Ovary (tissue), 9 donors: ENCODE results near the gene SEBOX. TPM values are rescaled to one million over a fixed set of nuclear protein-coding genes. Genes with fewer than 3 reads are reported as not detected.
A peak's percentile ranks its signal among the peaks of the same experiment; 100 is the strongest.

ENCODE experiments used
- DNase-seq, 5 donors: peaks; one replicate each; pipeline ENCODE4 v3.0.0-alpha.2; 2019 to 2020
- H3K27ac ChIP-seq, 2 donors: fragments of 200-600 bp; one replicate each; pipeline versions ENCODE4 v1.5.1 to v1.8.0; 2019 to 2022
- H3K27me3 ChIP-seq: fragments of 200-600 bp; one replicate; pipeline ENCODE4 v1.8.0; 2022
- H3K36me3 ChIP-seq: fragments of 200-600 bp; sonication (generic); one replicate; pipeline ENCODE4 v1.5.1; 2019
- H3K4me1 ChIP-seq: one replicate; pipeline ENCODE4 v1.8.1; 2013; ENCODE audit warnings: mild to moderate bottlenecking, moderate library complexity; ENCODE audit not compliant: insufficient read depth
- H3K4me3 ChIP-seq: fragments of 200-600 bp; sonication (generic); one replicate; pipeline ENCODE4 v1.5.1; 2017
- H3K9me3 ChIP-seq, 2 donors: fragments of 200-600 bp in 1 of 2; sonication (generic) in 1 of 2; one replicate each; pipeline versions ENCODE4 v1.5.1 to v1.8.1; 2013 to 2019; ENCODE audit warnings: mild to moderate bottlenecking in 1 of 2, moderate library complexity in 1 of 2
- CTCF ChIP-seq, 3 donors: fragments of 450-650 bp in 2 of 3; fragments of 200-600 bp in 1 of 3; IDR thresholded peaks; one replicate each; pipeline versions ENCODE4 v1.5.1 to v1.8.0; 2016 to 2022; ENCODE audit warnings: antibody characterized with exemption in 3 of 3, mild to moderate bottlenecking in 1 of 3
- EP300 ChIP-seq: sonication (generic); formaldehyde crosslinking; IDR thresholded peaks from one replicate; pipeline ENCODE4 v1.6.1; 2017; ENCODE audit warnings: antibody characterized with exemption
- POLR2A ChIP-seq: fragments of 450-650 bp; IDR thresholded peaks from one replicate; pipeline ENCODE4 v1.6.1; 2017; ENCODE audit warnings: antibody characterized with exemption, mild to moderate bottlenecking, moderate library complexity
- WGBS, 3 donors: extraction: QIAGEN DNeasy Blood & Tissue Kit in 1 of 3; methylation state at CpG; one replicate each; pipeline versions ENCODE4 v1.1.5 to v1.1.7; 2013 to 2017; 5-methylcytosine and 5-hydroxymethylcytosine counted together
- intact Hi-C, 4 donors: fragments of 100-400 bp; cut with DNase I; formaldehyde crosslinking; loops; one replicate each; pipeline versions ENCODE4 v1.11.0 to v1.15.1; 2022 to 2023
- polyA plus RNA-seq, 2 donors: library from polyadenylated mRNA; stranded (reverse); fragments of 200-250 nt in 1 of 2; fragments of 350-450 nt in 1 of 2; fragmentation: Illumina TruSeq in 1 of 2; extraction: RNeasy Lipid Tissue Mini Kit (QIAGEN cat#74804) in 1 of 2; gene quantifications; one replicate each; pipeline ENCODE4 v1.2.3, GENCODE V29; 2013 to 2014
- total RNA-seq, 7 donors: library from RNA; depleted of rRNA in 2 of 7; stranded (reverse); fragments of >200 nt in 2 of 7; fragmentation: NEBNext Ultra II Directional in 3 of 7; extraction: Animal tissue kit (Norgen Biotek cat#: 25700) in 3 of 7; gene quantifications; one replicate each; pipeline versions ENCODE4 v1.1.0 to v1.2.4, GENCODE V29; 2016 to 2023
- donor health status: DM: no; HTN: no; CAD: no; lungs with moderate emphysema.
- donor health status: DM: no; HTN: no; CAD: no.
- donor health status: Bipolar disorder and iron deficiency.
- donor health status: DM: yes; HTN: yes; CAD: no.
- donor health status: DM: no; HTN: no; CAD: no.
- donor health status: DM: yes; HTN: yes; CAD: no.

Gene SEBOX
- total and polyA plus RNA-seq, 9 donors: not detected

GRCh38 chr17:28327709-28328108 is 37.3 kb downstream of the SEBOX start:
- DNase-seq: no peak
- intact Hi-C loops: loop anchor here in 1 of 4 donors (10.0 kb wide), 1 partner anchor 293 kb away; no protein-coding TSS in a partner anchor
- Histone ChIP-seq H3K4me3 (no peak overlapping the region), H3K27me3 (no peaks in the 10 kb centered on the region), H3K4me1 (no peaks in the 10 kb centered on the region), H3K9me3 (no peaks in the 10 kb centered on the region), H3K27ac (no peak overlapping the region), H3K36me3 (no peaks in the 10 kb centered on the region)
- WGBS, 3 donors: 33 to 44% (median 34%) methylated on average over 3 of the region's 3 CpGs
- TF ChIP-seq POLR2A (no peak), CTCF (IDR thresholded peaks at IDR 0.05) (no peak), EP300 (no peak)

- Histone ChIP-seq H3K4me1 (no peaks in the 10 kb centered on the region), H3K27me3 (no peaks in the 10 kb centered on the region), H3K9me3 (no peaks in the 10 kb centered on the region), H3K4me3 (no peak overlapping the region), H3K27ac (no peak overlapping the region), H3K36me3 (no peaks in the 10 kb centered on the region)
- DNase-seq: peak in 1 of 5 donors; percentile 4
- 91 to 95% (median 94%) methylated on average over 9 of the region's 9 CpGs for WGBS, 3 donors
- intact Hi-C loops: loop anchor here in 1 of 4 donors (10.0 kb wide), 1 partner anchor 292 kb away; no protein-coding TSS in a partner anchor
- TF ChIP-seq EP300 (no peak), CTCF (IDR thresholded peaks at IDR 0.05) (no peak), POLR2A (no peak)
These were observed 37.9 kb downstream of the SEBOX start for GRCh38 chr17:28327031-28327607.

- DNase-seq: no peak
- no peaks in the 10 kb centered on the region for H3K36me3 ChIP-seq
- H3K4me3 ChIP-seq: no peak overlapping the region
- no peaks in the 10 kb centered on the region for H3K4me1 ChIP-seq
- WGBS, 3 donors: 86 to 87% (median 87%) methylated on average over 7 of the region's 7 CpGs
- intact Hi-C loops: loop anchor here in 1 of 4 donors (10.0 kb wide), 1 partner anchor 291 kb away; no protein-coding TSS in a partner anchor
- H3K9me3 ChIP-seq: no peaks in the 10 kb centered on the region
- TF ChIP-seq EP300: no peak
- no peak for TF ChIP-seq CTCF (IDR thresholded peaks at IDR 0.05)
- no peaks in the 10 kb centered on the region for H3K27me3 ChIP-seq
- no peak overlapping the region for H3K27ac ChIP-seq
These were observed 38.9 kb downstream of the SEBOX start for GRCh38 chr17:28326114-28326513.

- no peak for TF ChIP-seq EP300
- TF ChIP-seq POLR2A: no peak
- no peak for TF ChIP-seq CTCF (IDR thresholded peaks at IDR 0.05)
- no peaks in the 10 kb centered on the region for H3K36me3 ChIP-seq
- H3K9me3 ChIP-seq: no peaks in the 10 kb centered on the region
- intact Hi-C loops: loop anchor here in 1 of 4 donors (10.0 kb wide), 1 partner anchor 290 kb away; no protein-coding TSS in a partner anchor
- DNase-seq: no peak
- H3K4me3 ChIP-seq: no peak overlapping the region
- H3K27ac ChIP-seq: no peak overlapping the region
- 61 to 69% (median 63%) methylated on average over 5 of the region's 5 CpGs for WGBS, 3 donors
- H3K4me1 ChIP-seq: no peaks in the 10 kb centered on the region
- H3K27me3 ChIP-seq: no peaks in the 10 kb centered on the region
These were observed 39.8 kb downstream of the SEBOX start for GRCh38 chr17:28325211-28325610.
